VCaP (cell line): ENCODE measurements around the gene HTRA1.

Experiments
- H3K27ac ChIP-seq: fragments of 450-650 bp; 2 replicates; pipeline ENCODE4 v1.5.1; 2017
- TF ChIP-seq, protein P1 (sequence below): fragments of 450-650 bp; conservative IDR thresholded peaks from 2 replicates; pipeline ENCODE4 v1.5.1; 2017; ENCODE audit warnings: mild to moderate bottlenecking, moderate library complexity

HTRA1 gene

GRCh38 chr10:122462533-122463465, 1.4 kb downstream of the HTRA1 start:
- TF ChIP-seq, protein P1, sequence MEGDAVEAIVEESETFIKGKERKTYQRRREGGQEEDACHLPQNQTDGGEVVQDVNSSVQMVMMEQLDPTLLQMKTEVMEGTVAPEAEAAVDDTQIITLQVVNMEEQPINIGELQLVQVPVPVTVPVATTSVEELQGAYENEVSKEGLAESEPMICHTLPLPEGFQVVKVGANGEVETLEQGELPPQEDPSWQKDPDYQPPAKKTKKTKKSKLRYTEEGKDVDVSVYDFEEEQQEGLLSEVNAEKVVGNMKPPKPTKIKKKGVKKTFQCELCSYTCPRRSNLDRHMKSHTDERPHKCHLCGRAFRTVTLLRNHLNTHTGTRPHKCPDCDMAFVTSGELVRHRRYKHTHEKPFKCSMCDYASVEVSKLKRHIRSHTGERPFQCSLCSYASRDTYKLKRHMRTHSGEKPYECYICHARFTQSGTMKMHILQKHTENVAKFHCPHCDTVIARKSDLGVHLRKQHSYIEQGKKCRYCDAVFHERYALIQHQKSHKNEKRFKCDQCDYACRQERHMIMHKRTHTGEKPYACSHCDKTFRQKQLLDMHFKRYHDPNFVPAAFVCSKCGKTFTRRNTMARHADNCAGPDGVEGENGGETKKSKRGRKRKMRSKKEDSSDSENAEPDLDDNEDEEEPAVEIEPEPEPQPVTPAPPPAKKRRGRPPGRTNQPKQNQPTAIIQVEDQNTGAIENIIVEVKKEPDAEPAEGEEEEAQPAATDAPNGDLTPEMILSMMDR: no peak
- no peak overlapping the region for H3K27ac ChIP-seq

DNA sequence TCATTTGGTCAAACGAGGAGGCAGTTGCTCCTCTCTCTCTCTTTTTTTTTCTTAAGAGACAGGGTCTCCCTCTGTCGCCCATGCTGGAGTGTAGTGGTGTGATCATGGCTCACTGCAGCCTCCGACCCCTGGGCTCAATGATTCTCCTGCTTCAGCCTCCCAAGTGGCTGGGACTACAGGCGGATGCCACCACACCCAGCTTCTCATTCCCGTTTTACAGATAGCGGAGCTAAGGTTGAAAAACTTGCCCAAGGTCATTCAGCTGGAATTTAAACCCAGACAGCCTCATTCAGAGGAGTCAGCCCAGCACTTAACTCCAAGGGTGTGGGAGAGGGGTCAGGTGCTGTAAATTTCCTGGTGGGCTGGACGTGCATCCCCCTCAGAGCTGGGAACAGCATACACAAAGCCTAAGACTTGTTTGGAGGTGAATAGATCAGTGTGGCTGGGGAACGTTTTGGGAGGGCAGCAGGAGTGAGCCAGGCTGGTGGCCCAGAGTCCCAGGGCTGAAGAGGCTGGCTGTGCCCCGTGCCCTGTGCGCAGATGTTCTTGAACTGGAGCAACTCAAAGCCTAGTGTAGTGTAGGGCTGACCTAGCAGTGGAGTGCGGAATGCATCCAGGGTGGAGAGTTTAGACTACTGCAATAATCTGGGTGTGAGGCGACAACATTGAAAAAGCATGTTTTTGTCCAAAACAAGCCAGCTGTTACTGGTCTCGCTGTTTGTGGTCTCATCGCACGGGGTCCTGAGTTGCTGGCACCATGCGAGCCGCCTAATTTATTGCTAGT, 2.3 kb downstream of the HTRA1 start:
- TF ChIP-seq, protein P1: no peak
- H3K27ac ChIP-seq: no peak overlapping the region

DNA sequence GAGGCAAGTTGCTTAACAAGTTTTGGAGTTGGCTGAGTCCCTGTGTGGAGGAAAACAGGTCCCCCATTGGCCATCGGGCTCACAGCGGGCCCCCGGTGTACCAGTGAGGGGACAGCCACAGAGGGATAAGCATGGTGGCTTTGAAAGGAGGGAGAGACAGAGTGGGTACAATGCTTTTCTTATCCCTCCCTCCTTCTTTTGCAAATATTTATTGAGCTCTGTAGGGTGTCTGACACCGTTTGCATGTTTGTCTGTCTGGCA, 2.8 kb downstream of the HTRA1 start:
- no peak overlapping the region for H3K27ac ChIP-seq
- TF ChIP-seq, protein P1: no peak

DNA sequence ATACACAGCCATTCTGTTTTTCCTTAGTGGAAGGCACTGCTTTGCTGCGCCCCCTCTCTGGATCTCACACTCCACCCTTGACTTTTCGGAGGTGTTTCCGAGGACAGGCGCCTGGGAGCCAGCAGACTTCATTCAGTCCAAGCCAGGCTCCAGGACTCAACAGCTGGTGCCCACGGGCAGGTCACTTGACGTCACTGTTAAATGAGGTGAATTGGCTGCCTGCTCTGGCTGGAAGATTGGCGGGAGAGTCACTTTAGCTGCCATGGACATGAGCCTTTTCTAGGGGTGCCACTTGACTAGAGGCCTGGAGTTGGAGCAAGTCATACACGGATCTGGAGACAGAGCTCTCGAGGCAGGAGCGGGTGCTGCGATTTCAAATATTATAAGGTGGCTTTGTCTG, 3.2 kb downstream of the HTRA1 start:
- TF ChIP-seq, protein P1: no peak
- no peak overlapping the region for H3K27ac ChIP-seq

GRCh38 chr10:122465401-122466040, 4.2 kb downstream of the HTRA1 start:
- TF ChIP-seq, protein P1: no peak
- no peak overlapping the region for H3K27ac ChIP-seq

- no peak overlapping the region for H3K27ac ChIP-seq
- TF ChIP-seq, protein P1: no peak
Observed at GRCh38 chr10:122466951-122467381, 5.6 kb downstream of the HTRA1 start.

- H3K27ac ChIP-seq: no peak overlapping the region
Observed at GRCh38 chr10:122467701-122468100, 6.3 kb downstream of the HTRA1 start.

More at GRCh38 chr10:122467701-122468100, 6.3 kb downstream of the HTRA1 start:
- TF ChIP-seq, protein P1: no peak
